Lower leg skin (tissue), 4 donors: ENCODE measurements around the gene KLHL42. TPM values are rescaled to one million over a fixed set of nuclear protein-coding genes. Genes with fewer than 3 reads are reported as not detected.

Experiments used
- DNase-seq, 2 donors: peaks; one replicate each; pipeline ENCODE4 v3.0.0-alpha.2; 2019; ENCODE audit warnings: low spot score in 2 of 2
- H3K4me3 ChIP-seq: fragments of 200-600 bp; sonication (generic); 2 replicates; pipeline ENCODE4 v1.5.1; 2017; ENCODE audit warnings: mild to moderate bottlenecking, low read depth; ENCODE audit not compliant: poor library complexity, severe bottlenecking
- CTCF ChIP-seq, 3 donors: fragments of 450-650 bp; IDR thresholded peaks; one replicate each; pipeline ENCODE4 v1.5.1; 2016; ENCODE audit warnings: antibody characterized with exemption in 3 of 3, mild to moderate bottlenecking in 3 of 3, moderate library complexity in 2 of 3
- POLR2A ChIP-seq, 2 donors: fragments of 450-650 bp; IDR thresholded peaks; one replicate each; pipeline ENCODE4 v1.6.1; 2016 to 2017; ENCODE audit warnings: antibody characterized with exemption in 2 of 2, mild to moderate bottlenecking in 1 of 2, moderate library complexity in 1 of 2
- WGBS, 2 donors: methylation state at CpG; one replicate each; pipeline ENCODE4 v1.1.5; 2018; 5-methylcytosine and 5-hydroxymethylcytosine counted together
- intact Hi-C: fragments of 100-400 bp; cut with DNase I; formaldehyde crosslinking; loops from one replicate; pipeline ENCODE4 v1.15.0; 2023; ENCODE audit warnings: low total_unique reads
- total RNA-seq, 4 donors: library from RNA; depleted of rRNA; stranded (reverse); fragments of >200 nt; gene quantifications; one replicate each; pipeline ENCODE4 v1.1.0, GENCODE V29; 2016

Gene KLHL42
- total RNA-seq, 4 donors from 2014 or later = 12.0 to 21.7 (median 19.8) TPM

GRCh38 chr12:27814411-27814810 lies 34.4 kb downstream of the KLHL42 start:
- WGBS, 2 donors = 58 to 65% methylated on average over 2 of the region's 2 CpGs
- intact Hi-C loops = no loop called here
- H3K4me3 ChIP-seq = no peak overlapping the region
- TF ChIP-seq POLR2A (IDR thresholded peaks at IDR 0.05) (no peak), CTCF (IDR thresholded peaks at IDR 0.05) (no peak)
- no peak for DNase-seq

GRCh38 chr12:27814851-27815591 lies 35.0 kb downstream of the KLHL42 start:
- TF ChIP-seq POLR2A (IDR thresholded peaks at IDR 0.05) = no peak
- no peak for TF ChIP-seq CTCF (IDR thresholded peaks at IDR 0.05)
- 54 to 57% methylated on average over 3 of the region's 3 CpGs for WGBS, 2 donors
- intact Hi-C loops = no loop called here
- no peak for DNase-seq
- H3K4me3 ChIP-seq = no peak overlapping the region

- no peak overlapping the region for H3K4me3 ChIP-seq
- intact Hi-C loops = no loop called here
- no peak for TF ChIP-seq POLR2A (IDR thresholded peaks at IDR 0.05)
- TF ChIP-seq CTCF (IDR thresholded peaks at IDR 0.05) = no peak
- WGBS, 2 donors = 82 to 87% methylated on average over 4 of the region's 4 CpGs
- no peak for DNase-seq
Observed at GRCh38 chr12:27817766-27818165, 37.7 kb downstream of the KLHL42 start.

GRCh38 chr12:27818401-27818918 lies 38.4 kb downstream of the KLHL42 start:
- intact Hi-C loops = no loop called here
- TF ChIP-seq CTCF (IDR thresholded peaks at IDR 0.05) (no peak), POLR2A (IDR thresholded peaks at IDR 0.05) (no peak)
- H3K4me3 ChIP-seq = no peak overlapping the region
- DNase-seq = no peak
- 84 to 88% methylated on average over 7 of the region's 7 CpGs for WGBS, 2 donors

GRCh38 chr12:27820564-27820963 lies 40.5 kb downstream of the KLHL42 start:
- 73 to 87% methylated on average over 5 of the region's 5 CpGs for WGBS, 2 donors
- TF ChIP-seq POLR2A (IDR thresholded peaks at IDR 0.05) (no peak), CTCF (IDR thresholded peaks at IDR 0.05) (no peak)
- no peak for DNase-seq
- H3K4me3 ChIP-seq = no peak overlapping the region
- intact Hi-C loops = loop anchor here (10.0 kb wide), 1 partner anchor 86 kb away; no protein-coding TSS in a partner anchor
